Thyroid gland (tissue), 4 donors: ENCODE data around the gene PNPLA2.

Experiments used
- CTCF ChIP-seq, 6 experiments: fragments of 200-600 bp in 3 of 6; fragments of 450-650 bp in 3 of 6; sonication (generic) in 3 of 6; IDR thresholded peaks; one replicate each; pipeline ENCODE4 v1.5.1; 2016 to 2019; ENCODE audit warnings: antibody characterized with exemption in 6 of 6, mild to moderate bottlenecking in 2 of 6, inconsistent platforms in 1 of 6, moderate library complexity in 1 of 6
- POLR2A ChIP-seq, 2 donors: fragments of 450-650 bp; IDR thresholded peaks; one replicate each; pipeline ENCODE4 v1.6.1; 2017; ENCODE audit warnings: antibody characterized with exemption in 2 of 2, mild to moderate bottlenecking in 2 of 2, moderate library complexity in 1 of 2

GRCh38 chr11:829176-829846 lies 10.6 kb downstream of the PNPLA2 start:
- TF ChIP-seq CTCF (IDR thresholded peaks at IDR 0.05) (no peak), POLR2A (IDR thresholded peaks at IDR 0.05) (no peak)
